HEK293T (cell line): ENCODE results near the gene COL27A1.

Experiments
- L3MBTL2 ChIP-seq: fragments of 450-650 bp; conservative IDR thresholded peaks from 2 replicates; pipeline ENCODE4 v1.6.1; 2016; ENCODE audit warnings: mild to moderate bottlenecking
- SUZ12 ChIP-seq: fragments of 450-650 bp; IDR thresholded peaks from 2 replicates; pipeline ENCODE4 v1.6.1; 2016; ENCODE audit warnings: mild to moderate bottlenecking
- TARDBP ChIP-seq: fragments of 450-650 bp; IDR thresholded peaks from 2 replicates; pipeline ENCODE4 v1.6.1; 2016

GRCh38 chr9:114166614-114167572 lies 11.6 kb downstream of the COL27A1 start:
- TF ChIP-seq L3MBTL2, result no peak
- TF ChIP-seq TARDBP, result no peak
- TF ChIP-seq SUZ12, result no peak
